ENCODE data around the gene PHIP.
"Not testable (repeated sequence)": the region's sequence is repeated elsewhere in the genome, so short reads cannot be mapped to it uniquely, and the experiment has no call there.

The PHIP gene

GRCh38 chr6:79005024-79005423 is 73.0 kb downstream of the PHIP start:
- no peak for DNase-seq

- DNase-seq: no peak
These were observed 73.8 kb downstream of the PHIP start for GRCh38 chr6:79004239-79004638.

DNA sequence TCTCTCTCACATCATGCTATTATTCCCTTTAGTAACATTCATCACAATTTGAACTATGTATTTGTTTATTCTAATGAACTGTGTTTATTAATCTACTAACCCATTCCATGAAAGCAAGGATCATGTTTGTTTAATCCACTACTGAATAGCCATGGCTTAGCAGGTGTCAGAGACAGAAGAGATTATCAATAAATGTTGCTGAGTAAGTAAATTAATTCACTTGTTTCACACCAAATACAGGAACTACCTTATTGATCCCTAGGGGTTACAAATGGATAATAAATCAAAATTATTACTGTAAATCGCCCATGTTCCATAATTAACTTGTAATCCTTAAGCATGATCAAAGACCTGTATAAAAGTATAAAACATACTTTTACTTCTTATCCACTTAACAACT is 76.6 kb downstream of the PHIP start:
- no peak for DNase-seq

GRCh38 chr6:78999737-79000136 is 78.3 kb downstream of the PHIP start:
- no peak for DNase-seq

DNA sequence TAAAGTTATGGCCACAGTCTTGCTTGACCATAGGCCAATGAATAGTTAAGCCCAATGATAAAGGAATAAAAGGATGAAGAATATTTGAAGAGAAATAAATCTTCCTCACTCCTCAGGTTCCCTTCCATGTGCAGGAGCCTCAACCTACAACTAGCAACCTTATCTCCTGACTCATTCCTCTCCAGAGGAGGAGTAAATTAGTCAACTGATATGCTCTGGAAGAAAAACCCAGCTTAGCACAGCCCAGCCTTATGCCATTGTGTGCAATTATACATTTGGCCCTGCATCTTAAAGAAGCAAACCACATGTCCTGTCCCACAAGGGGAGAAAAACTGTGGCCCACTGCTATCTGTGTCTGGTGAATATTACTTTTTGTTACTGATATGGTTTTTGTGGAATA is 82.1 kb downstream of the PHIP start:
- DNase-seq: no peak

GRCh38 chr6:78995346-78995745 is 82.7 kb downstream of the PHIP start:
- DNase-seq: no peak

DNA sequence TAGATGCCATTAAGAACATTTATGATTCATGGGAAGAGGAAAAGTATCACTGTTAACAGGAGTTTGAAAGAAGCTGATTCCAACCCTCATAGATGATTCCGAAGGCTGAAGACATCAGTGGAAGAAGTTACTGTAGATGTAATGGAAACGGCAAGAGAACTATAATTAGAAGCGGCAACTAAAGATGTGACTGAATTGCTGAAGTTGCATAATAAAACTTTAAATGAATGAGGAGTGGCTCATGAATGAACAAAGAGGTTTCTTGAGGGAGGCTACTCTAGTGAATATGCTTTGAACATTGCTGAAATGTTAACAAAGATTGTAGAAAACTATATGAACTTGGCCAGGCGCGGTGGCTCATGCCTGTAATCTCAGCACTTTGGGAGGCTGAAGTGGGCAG is 84.1 kb downstream of the PHIP start:
- no peak for DNase-seq

DNA sequence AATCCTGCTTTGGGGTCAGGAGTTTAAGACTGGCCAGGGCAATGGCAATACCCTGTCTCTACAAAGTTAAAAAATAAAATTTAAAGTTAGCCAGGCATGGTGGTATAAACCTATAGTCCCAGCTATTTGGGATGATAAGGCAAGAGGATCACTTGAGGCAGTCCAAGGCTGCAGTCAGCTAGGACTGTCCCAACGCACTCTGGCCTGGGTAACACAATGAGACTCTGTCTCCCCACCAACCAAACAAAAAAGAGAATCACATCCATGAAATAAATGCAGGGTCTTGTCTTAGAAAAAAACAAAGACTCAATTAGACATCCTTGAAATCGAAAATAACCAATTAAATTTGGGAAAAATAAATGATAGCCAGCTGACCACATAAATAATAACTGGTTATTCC is 88.9 kb downstream of the PHIP start:
- DNase-seq: no peak

- DNase-seq: no peak
These were observed 91.9 kb downstream of the PHIP start for GRCh38 chr6:78986161-78986560.

- DNase-seq: no peak
These were observed 93.7 kb downstream of the PHIP start for GRCh38 chr6:78984225-78984950.

DNA sequence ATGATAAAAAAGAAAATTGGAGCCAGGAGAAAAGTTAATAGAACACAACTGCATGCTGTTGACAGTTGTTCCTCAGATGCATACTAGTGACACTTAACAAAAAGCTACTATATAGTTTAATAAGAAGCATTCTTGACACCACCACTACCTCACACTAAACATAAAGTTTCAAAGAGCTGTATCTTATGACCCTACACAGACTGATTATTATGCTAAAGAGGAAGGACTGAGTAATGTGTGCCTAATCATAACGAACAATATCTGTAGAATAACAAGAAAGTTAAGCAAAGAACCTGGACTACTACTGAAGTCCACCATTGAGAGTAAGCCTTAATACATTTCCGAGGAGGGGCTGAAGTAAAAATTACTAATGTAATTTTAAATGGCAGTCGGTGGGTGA is 110.9 kb downstream of the PHIP start:
- DNase-seq: no peak

DNA sequence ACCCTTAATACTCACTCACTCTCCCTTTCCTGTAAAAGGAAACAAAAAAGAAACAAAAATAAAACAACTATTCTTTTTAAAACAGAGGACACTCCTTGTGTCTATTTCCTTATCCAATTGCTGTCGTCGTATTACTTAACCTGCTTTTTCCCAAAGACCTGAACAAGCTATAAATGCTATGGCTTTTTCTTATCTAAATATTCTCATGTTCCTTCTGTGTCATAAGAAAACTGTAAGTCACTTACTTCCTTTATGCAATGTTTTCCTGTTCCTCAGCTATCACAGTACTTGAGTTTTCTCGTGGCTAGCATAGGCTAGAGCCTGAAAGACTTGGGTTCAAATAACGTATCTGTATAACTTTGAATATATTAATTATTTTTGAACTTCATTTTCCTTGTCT is 111.5 kb downstream of the PHIP start:
- no peak for DNase-seq

DNA sequence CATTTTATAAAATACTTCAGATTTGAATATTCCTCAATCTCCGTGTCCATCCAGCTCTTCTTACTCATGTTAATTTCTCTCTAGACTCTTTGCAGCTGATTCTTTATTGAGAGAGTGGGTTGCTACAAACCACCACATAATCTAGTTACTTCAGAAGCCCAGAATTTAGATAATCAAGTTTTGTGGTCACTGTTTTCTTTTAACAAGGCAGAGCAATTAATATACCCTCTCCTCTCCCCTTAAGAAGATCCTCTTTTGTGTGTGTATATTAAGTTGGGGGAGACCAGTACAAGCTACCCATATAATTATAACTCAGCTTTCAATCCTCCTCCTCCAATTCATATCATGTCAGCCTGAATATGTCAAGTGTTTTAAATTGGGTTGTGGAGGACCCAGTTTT is 115.6 kb downstream of the PHIP start:
- DNase-seq: no peak

- DNase-seq: no peak
These were observed 123.3 kb downstream of the PHIP start for GRCh38 chr6:78954740-78955139.

GRCh38 chr6:78953798-78954197 is 124.3 kb downstream of the PHIP start:
- DNase-seq: no peak

GRCh38 chr6:78952362-78952761 is 125.7 kb downstream of the PHIP start:
- no peak for DNase-seq

DNA sequence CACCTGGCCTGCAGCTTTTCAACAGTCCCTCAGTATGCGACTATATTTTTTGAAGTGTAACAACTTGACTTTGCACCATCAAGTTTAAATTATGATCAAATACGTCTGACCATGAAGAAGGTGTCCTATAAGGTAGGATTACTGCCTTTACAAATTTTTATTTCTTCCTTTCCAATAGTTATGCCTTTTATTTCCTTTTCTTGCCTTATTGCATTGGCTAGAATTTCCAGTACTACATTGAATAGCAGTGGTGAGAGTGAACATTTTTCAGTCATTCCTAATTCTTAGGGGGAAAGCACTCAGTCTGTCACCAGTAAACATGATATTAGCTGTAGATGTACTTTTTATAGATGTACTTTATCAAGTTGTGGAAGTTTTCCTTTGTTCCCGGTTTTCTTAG is 129.3 kb downstream of the PHIP start:
- DNase-seq: no peak

GRCh38 chr6:78947962-78948361 is 130.1 kb downstream of the PHIP start:
- no peak for DNase-seq

DNA sequence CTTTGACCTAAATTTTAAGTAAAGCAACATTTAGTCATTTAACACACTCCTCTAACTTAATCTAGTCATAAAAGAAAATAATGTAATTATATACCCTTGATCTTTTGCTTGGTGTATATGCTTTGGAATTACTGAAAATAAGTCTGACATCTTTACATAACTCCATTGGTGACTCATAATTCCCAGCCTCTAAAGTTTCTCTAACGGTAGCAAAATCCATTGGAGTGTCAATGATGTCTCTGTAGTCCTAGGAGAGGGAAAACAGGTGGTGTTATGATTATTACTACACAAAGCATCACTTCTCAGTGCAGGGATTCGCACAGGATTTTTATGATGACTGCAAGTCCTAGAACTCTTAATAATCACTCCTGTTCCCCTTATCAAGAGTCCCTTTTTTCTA is 130.5 kb downstream of the PHIP start:
- DNase-seq: no peak

DNA sequence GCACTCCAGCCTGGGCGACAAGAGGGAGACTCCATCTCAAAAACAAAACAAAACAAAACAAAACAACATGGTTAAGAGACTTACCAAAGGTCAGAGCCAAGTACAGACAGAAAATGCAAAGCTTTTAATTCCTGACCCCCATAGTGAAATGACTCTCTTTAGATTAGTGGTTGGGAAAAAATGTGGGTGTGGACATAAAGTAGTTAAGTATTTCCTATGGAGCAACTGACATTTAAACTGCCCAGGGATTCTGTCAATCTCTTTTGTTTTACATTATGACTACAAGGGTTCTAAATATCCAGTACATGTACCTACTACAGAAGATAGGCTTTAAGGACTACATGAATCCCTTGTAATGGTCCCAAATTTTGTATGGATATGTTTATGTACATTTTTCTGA is 135.6 kb downstream of the PHIP start:
- DNase-seq: no peak

DNA sequence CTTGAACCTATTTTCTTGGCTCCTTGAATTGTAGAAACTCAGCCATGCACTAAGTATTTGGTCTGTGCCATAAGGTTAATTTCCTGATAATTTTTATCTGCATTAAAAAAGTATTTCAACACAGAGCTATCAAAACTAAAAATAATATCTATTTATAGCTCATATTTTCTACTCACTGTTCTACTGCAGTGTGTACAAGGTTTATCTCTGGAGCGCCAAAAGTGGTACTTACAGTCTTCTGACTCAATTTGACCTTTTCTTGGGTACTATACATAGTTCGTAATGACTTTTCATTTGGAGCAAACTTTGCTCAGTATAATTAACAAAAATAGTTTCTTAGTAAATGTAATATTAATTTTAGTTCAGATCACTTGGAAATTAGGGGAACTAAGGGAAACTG is 141.5 kb downstream of the PHIP start:
- no peak for DNase-seq

DNA sequence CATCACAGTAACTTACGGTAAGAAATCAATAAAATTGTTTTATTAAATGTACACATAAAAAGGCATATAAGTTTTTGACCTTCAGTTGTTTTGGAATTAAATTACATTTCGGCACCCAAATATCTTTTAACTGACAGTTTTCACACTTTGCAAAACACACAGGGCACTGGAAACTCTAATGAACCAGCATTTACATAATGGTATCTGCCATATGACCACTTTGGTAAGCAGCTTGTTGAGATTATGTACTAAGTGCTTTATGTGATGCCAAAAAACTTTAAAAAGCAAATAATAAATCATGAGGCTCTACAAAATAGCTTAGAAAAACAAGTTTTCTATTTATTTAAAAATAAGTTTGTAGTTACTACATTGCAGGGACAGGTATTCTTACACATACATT is 142.5 kb downstream of the PHIP start:
- no peak for DNase-seq

DNA sequence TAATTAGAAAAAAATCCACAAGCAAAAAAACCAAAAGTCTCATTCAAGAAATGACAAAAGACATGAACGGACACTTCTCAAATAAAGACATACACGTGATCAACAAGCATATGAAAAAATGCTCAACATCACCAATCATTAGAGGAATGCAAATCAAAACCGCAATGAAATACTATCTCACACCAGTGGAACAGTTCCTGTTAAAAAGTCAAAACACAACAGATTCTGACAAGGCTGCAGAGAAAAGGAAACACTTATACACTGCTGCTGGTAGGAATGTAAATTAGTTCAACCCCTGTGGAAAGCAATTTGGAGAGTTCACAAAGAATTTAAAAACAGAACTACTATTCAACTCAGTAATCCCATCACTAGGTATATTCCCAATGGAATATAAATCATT is 152.7 kb downstream of the PHIP start:
- DNase-seq: no peak

GRCh38 chr6:78921168-78921567 is 156.9 kb downstream of the PHIP start:
- not testable (repeated sequence) for DNase-seq

DNA sequence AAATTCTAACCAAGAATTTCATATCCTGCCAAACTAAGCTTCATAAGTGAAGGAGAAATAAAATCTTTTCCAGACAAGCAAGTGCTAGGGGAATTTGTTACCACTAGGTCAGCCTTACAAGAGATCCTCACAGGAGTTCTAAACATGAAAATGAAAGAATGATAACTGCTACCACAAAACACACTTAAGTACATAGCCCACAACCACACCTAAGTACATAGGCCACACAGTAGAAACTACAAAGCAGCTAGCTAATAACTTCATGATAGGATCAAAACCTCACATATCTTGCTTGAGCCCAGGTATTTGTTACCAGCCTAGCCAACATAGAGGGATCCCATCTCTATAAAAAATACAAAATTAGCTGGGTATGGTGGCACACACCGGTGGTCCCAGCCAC is 160.3 kb downstream of the PHIP start:
- no peak for DNase-seq

- no peak for DNase-seq
These were observed 161.6 kb downstream of the PHIP start for GRCh38 chr6:78916411-78916810.
